ENCODE measurements around the gene RAB10. TPM values are rescaled to one million over a fixed set of nuclear protein-coding genes. Genes with fewer than 3 reads are reported as not detected.

Gene RAB10
- total and polyA plus RNA-seq, 8 donors = 16.5 to 62.9 (median 37.8) TPM

DNA sequence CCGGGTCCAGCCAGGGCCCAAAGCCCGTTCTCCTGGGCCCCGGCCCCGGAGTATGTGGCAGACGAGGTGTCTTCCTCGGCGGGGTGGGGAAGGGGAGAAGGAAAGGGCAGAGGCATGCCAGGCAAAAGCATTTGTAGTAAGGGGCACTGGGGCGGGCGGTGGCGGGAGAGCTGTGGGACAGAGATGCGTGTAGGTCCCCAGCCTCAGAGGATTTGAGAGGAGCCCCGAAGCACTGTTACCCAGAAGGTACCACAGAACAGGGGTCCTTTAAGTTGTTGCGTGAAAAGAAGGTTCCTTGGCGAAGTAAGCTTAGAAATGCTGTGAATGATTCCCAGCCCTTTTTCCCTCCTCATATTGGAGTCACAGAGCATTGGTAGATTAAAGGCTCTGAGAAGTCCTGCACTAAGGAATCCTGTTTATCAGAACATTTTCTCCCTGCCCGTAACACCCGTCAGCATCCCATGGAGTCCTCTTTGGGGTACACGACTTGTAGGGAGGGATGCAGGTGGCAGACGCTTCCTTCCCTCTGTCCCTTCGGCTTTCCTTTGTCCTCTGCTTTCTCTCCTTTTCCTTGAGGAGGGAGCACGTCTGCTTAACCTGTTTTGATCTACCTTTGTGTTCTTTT is 151.5 kb downstream of the RAB10 start:
- H3K27ac ChIP-seq = no peak overlapping the region

DNA sequence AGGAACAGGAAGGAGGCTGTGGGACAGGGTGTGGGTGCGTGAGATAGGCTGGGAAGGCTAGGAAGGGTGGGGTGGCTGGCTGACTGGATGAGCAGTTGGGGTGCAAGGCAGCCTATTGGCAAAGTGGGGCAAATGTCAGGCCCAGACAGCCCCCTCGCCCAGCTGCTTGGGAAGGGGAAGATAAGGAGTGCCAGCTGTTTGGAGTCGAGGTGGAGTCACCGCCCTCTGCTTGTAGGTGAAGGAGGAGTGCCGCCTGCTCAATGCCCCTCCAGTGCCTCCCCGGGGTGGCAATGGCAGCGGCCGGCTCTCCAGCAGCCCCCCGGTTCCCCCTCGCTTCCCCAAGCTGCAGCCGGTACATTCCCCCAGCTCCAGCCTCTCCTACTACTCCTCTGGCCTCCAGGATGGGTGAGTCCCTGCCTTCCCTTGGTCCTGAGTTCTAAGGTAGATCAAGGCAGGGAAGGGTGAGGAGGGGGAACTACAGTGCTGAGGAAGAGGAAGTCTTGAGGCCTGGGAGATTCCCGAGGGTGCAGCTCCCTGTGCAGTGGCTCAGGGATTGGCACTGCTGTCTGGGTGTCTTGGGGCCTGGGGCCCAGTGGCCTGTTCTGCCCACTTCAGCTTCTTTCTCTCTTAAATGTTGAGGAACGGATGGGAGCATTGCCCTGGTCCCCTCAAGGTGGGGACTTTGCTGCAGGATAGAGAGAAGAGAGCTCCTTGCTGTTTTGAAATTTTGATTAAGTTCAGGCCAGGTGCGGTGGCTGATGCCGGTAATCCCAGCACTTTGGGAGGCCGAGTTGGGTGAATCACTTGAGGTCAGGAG is 152.3 kb downstream of the RAB10 start:
- no peaks in the 10 kb centered on the region for H3K9me3 ChIP-seq
- no peak overlapping the region for H3K4me3 ChIP-seq
- H3K27me3 ChIP-seq = no peaks in the 10 kb centered on the region
- no peak overlapping the region for H3K27ac ChIP-seq
- DNase-seq = peak in 1 of 6 donors; percentile 53
- peaks cover 0 to 6% (median 0%) of the 10 kb centered on the region in 3 donors for H3K36me3 ChIP-seq
- H3K4me1 ChIP-seq = no peaks in the 10 kb centered on the region
- no peak for ATAC-seq
- intact Hi-C loops (cut with DNase I) = no loop called here
- TF ChIP-seq CTCF (IDR thresholded peaks at IDR 0.05) = no peak
- no peak for FAIRE-seq
- 90 to 93% methylated on average over 16 of the region's 16 CpGs for WGBS, 2 donors

More for the DNA sequence above, 151.5 kb downstream of the RAB10 start:
- H3K9me3 ChIP-seq = no peaks in the 10 kb centered on the region
- peaks cover 0 to 2% (median 0%) of the 10 kb centered on the region in 3 donors for H3K36me3 ChIP-seq
- no peaks in the 10 kb centered on the region for H3K4me1 ChIP-seq
- no peaks in the 10 kb centered on the region for H3K27me3 ChIP-seq
- no peak for ATAC-seq
- WGBS, 2 donors = 51 to 54% methylated on average over 20 of the region's 20 CpGs
- H3K4me3 ChIP-seq = peak overlapping the region; percentile 20 to 61 (median 50)
- no peak for FAIRE-seq
- intact Hi-C loops (cut with DNase I) = no loop called here
- DNase-seq = peak in 1 of 6 donors; percentile 48
- TF ChIP-seq CTCF (IDR thresholded peaks at IDR 0.05) = no peak

Other genes with a start within 250 kb of the RAB10 start
- 10 to 100 TPM in 3 of 6 donors, 1 to 10 TPM in 3; 8.9 to 21.7 (median 12.0) TPM for gene ASXL2, start 155.6 kb upstream of the RAB10 start, total RNA-seq
- gene ASXL2, start 155.6 kb upstream of the RAB10 start, polyA plus RNA-seq = 1 to 10 TPM; 1.6 to 1.7 TPM
- 1 to 10 TPM in 5 of 6 donors, under 1 TPM in 1; 0.38 to 8.2 (median 2.0) TPM for gene KIF3C, start 51.6 kb upstream of the RAB10 start, total RNA-seq
- 1 to 10 TPM; 1.6 to 4.6 TPM for gene KIF3C, start 51.6 kb upstream of the RAB10 start, polyA plus RNA-seq
- 1 to 10 TPM; 1.2 to 4.0 (median 2.6) TPM for gene GAREM2, start 139.0 kb downstream of the RAB10 start, total RNA-seq
- gene GAREM2, start 139.0 kb downstream of the RAB10 start, polyA plus RNA-seq = 1 to 10 TPM; 1.1 TPM
- 10 to 100 TPM; 58.7 to 89.6 (median 69.2) TPM for gene HADHA, start 210.5 kb downstream of the RAB10 start, total RNA-seq
- gene HADHA, start 210.5 kb downstream of the RAB10 start, polyA plus RNA-seq = 10 to 100 TPM; 32.1 to 64.8 TPM
- gene HADHB, start 210.9 kb downstream of the RAB10 start, total RNA-seq = 10 to 100 TPM; 45.8 to 76.8 (median 60.2) TPM
- gene HADHB, start 210.9 kb downstream of the RAB10 start, polyA plus RNA-seq = 10 to 100 TPM; 36.3 to 75.1 TPM